Measurements from ENCODE around the gene ITIH4.

ITIH4 gene

GRCh38 chr3:52795298-52795900, 35.1 kb downstream of the ITIH4 start:
- no peak for DNase-seq

- no peak for DNase-seq
These were observed 35.8 kb downstream of the ITIH4 start, which contains the start of gene ITIH3 for GRCh38 chr3:52794612-52795099. Gene ITIH3, plus strand, starts transcription at chr3:52794796. Its CDS starts 8 bp downstream, at chr3:52794804.

- DNase-seq, result no peak
These were observed 36.5 kb downstream of the ITIH4 start for GRCh38 chr3:52793702-52794611.

GRCh38 chr3:52792961-52793695, 37.3 kb downstream of the ITIH4 start:
- DNase-seq, result no peak

GRCh38 chr3:52792413-52792812, 38.1 kb downstream of the ITIH4 start:
- DNase-seq, result no peak

GRCh38 chr3:52791928-52792327, 38.5 kb downstream of the ITIH4 start:
- no peak for DNase-seq

- no peak for DNase-seq
These were observed 39.1 kb downstream of the ITIH4 start for GRCh38 chr3:52791366-52791765.

GRCh38 chr3:52790741-52791140, 39.7 kb downstream of the ITIH4 start:
- DNase-seq, result no peak

- no peak for DNase-seq
These were observed 40.1 kb downstream of the ITIH4 start for GRCh38 chr3:52790337-52790736.

GRCh38 chr3:52789746-52790040, 40.8 kb downstream of the ITIH4 start:
- DNase-seq, result no peak

GRCh38 chr3:52788890-52789745, 41.4 kb downstream of the ITIH4 start:
- DNase-seq, result no peak

GRCh38 chr3:52787672-52788625, 42.5 kb downstream of the ITIH4 start:
- no peak for DNase-seq

GRCh38 chr3:52787246-52787645, 43.2 kb downstream of the ITIH4 start:
- no peak for DNase-seq

- DNase-seq, result no peak
These were observed 43.9 kb downstream of the ITIH4 start for GRCh38 chr3:52786330-52787215.

- no peak for DNase-seq
These were observed 45.4 kb downstream of the ITIH4 start for GRCh38 chr3:52784931-52785590.

- no peak for DNase-seq
These were observed 46.4 kb downstream of the ITIH4 start for GRCh38 chr3:52784021-52784621.

- no peak for DNase-seq
These were observed 47.3 kb downstream of the ITIH4 start for GRCh38 chr3:52783211-52783555.

- DNase-seq, result no peak
These were observed 47.9 kb downstream of the ITIH4 start for GRCh38 chr3:52782412-52783210.

GRCh38 chr3:52781741-52782140, 48.7 kb downstream of the ITIH4 start:
- DNase-seq, result no peak
